ENCODE measurements around the gene GLT8D1.

GLT8D1 gene

GRCh38 chr3:52721730-52722008 is 16.1 kb upstream of the GLT8D1 start:
- peaks cover 11% of the 10 kb centered on the region for H3K36me3 Mint-ChIP-seq (ENCODE audit: low read depth)
- ATAC-seq, result peak; percentile 46
- DNase-seq, result no peak
- peak overlapping the region; percentile 40 for H3K27ac Mint-ChIP-seq
- peaks cover 28% of the 10 kb centered on the region for H3K4me1 Mint-ChIP-seq
- H3K4me3 Mint-ChIP-seq, result no peak overlapping the region
- H3K9me3 Mint-ChIP-seq, result no peaks in the 10 kb centered on the region
- no peaks in the 10 kb centered on the region for H3K27me3 Mint-ChIP-seq

- H3K27me3 Mint-ChIP-seq, result no peaks in the 10 kb centered on the region
- DNase-seq, result no peak
- H3K9me3 Mint-ChIP-seq, result no peaks in the 10 kb centered on the region
- peak overlapping the region; percentile 40 for H3K27ac Mint-ChIP-seq
- H3K4me3 Mint-ChIP-seq, result peak overlapping the region; percentile 9
- peaks cover 11% of the 10 kb centered on the region for H3K36me3 Mint-ChIP-seq (ENCODE audit: low read depth)
- peak; percentile 28 for ATAC-seq
- H3K4me1 Mint-ChIP-seq, result peaks cover 28% of the 10 kb centered on the region
Measured at GRCh38 chr3:52721002-52721729, 15.6 kb upstream of the GLT8D1 start.

GRCh38 chr3:52719618-52720017 is 14.0 kb upstream of the GLT8D1 start:
- no peak for DNase-seq
- Mint-ChIP-seq H3K27me3 (no peaks in the 10 kb centered on the region), H3K36me3 (ENCODE audit: low read depth) (peaks cover 11% of the 10 kb centered on the region), H3K27ac (no peak overlapping the region), H3K4me1 (peaks cover 28% of the 10 kb centered on the region), H3K9me3 (no peaks in the 10 kb centered on the region), H3K4me3 (no peak overlapping the region)
- no peak for ATAC-seq

DNA sequence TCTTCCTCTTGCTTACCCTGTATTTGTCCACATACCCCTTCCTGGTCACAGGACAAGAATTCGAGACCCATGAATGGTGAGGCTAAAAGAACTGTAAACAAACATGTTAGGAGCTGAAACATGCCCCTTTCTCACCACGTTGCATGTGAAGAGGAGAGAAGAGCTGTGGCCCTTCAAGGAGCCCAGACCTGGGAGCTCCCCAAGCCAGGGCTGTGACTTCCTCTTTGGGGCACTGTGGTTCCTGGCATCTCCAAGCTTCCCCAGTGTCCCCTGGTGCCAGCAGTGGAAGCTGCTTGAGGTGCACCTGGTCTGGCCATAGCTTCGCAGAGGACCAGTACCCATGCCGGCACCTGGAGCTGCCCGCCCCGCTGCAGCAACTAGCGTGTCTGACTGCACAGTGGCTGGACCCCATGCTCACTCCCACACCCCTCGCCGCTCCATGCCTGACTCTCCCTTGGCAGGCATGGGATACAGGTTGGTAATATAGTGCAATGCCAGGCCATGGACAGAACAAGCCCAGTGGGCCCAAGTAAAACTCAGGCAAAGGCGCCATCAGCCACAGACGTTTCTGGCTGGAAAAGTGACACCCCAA is 10.2 kb upstream of the GLT8D1 start:
- H3K9me3 Mint-ChIP-seq, result no peaks in the 10 kb centered on the region
- peaks cover 10% of the 10 kb centered on the region for H3K4me1 Mint-ChIP-seq
- ATAC-seq (no peak), DNase-seq (no peak)
- no peaks in the 10 kb centered on the region for H3K27me3 Mint-ChIP-seq
- H3K4me3 Mint-ChIP-seq, result no peak overlapping the region
- H3K27ac Mint-ChIP-seq, result no peak overlapping the region
- peaks cover 17% of the 10 kb centered on the region for H3K36me3 Mint-ChIP-seq (ENCODE audit: low read depth)

DNA sequence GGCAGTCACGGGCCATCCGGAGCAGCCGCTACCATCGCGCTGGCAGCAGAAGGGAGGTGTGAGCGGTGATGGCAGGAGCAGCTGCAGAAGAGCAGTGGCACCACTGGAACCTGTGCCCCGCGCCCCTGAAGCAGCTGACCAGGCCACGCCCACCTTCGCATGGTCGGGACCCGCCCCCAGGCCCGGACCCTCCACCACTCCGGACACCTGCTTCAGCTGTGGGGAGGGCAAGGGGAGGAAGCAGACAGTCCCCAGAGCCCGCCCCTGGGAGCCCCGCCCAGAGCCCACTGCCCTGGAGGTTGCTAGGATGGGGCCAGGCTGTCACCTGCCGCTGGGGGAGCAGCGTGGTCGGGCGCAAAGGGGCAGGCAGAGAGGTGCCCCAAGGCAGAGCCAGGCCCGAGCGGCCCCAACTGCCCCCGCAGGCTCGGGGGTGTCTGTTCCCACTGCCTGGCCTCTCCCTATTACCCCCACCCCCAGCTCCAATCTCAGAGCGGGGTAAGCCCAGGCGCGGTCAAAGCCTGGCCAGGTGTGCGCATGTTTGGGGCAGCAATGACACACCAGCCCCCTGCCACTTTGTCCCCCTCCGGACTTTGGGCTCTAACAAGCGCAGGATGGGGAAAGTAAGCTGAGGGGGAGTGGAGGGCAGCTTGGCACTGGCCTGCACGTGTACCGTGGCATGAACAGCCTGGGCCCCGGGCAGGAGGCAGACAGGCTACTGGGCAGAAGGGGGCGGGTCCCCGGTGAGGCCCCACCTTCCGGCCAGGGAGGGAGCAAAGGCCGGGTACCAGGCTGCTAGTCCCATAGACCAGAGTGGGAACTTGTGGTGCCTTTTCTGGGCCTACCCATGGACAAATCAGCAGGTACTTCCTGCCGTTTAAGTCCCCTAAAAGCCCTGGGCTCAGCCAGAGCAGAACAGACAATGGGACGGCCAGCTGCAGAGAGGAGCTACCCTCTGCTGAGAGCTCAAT is 9.0 kb upstream of the GLT8D1 start:
- Mint-ChIP-seq H3K4me3 (no peak overlapping the region), H3K27me3 (no peaks in the 10 kb centered on the region), H3K4me1 (peaks cover 2% of the 10 kb centered on the region), H3K36me3 (ENCODE audit: low read depth) (peaks cover 18% of the 10 kb centered on the region), H3K9me3 (no peaks in the 10 kb centered on the region), H3K27ac (no peak overlapping the region)
- DNase-seq, result no peak
- no peak for ATAC-seq

- no peak overlapping the region for H3K4me3 Mint-ChIP-seq
- no peaks in the 10 kb centered on the region for H3K27me3 Mint-ChIP-seq
- ATAC-seq (no peak), DNase-seq (no peak)
- no peaks in the 10 kb centered on the region for H3K9me3 Mint-ChIP-seq
- H3K36me3 Mint-ChIP-seq (ENCODE audit: low read depth), result peaks cover 22% of the 10 kb centered on the region
- H3K4me1 Mint-ChIP-seq, result peaks cover 13% of the 10 kb centered on the region
- H3K27ac Mint-ChIP-seq, result no peak overlapping the region
Measured at GRCh38 chr3:52712291-52713212, 7.0 kb upstream of the GLT8D1 start.

GRCh38 chr3:52710512-52710911 is 4.9 kb upstream of the GLT8D1 start:
- Mint-ChIP-seq H3K27me3 (no peaks in the 10 kb centered on the region), H3K4me3 (no peak overlapping the region), H3K27ac (no peak overlapping the region), H3K4me1 (peaks cover 20% of the 10 kb centered on the region), H3K9me3 (no peaks in the 10 kb centered on the region), H3K36me3 (ENCODE audit: low read depth) (peaks cover 25% of the 10 kb centered on the region)
- DNase-seq (no peak), ATAC-seq (no peak)

GRCh38 chr3:52707585-52707984 is 2.0 kb upstream of the GLT8D1 start:
- ATAC-seq, result no peak
- H3K36me3 Mint-ChIP-seq (ENCODE audit: low read depth), result peaks cover 23% of the 10 kb centered on the region
- H3K9me3 Mint-ChIP-seq, result no peaks in the 10 kb centered on the region
- H3K27me3 Mint-ChIP-seq, result no peaks in the 10 kb centered on the region
- peak overlapping the region; percentile 68 for H3K27ac Mint-ChIP-seq
- peak overlapping the region; percentile 94 for H3K4me3 Mint-ChIP-seq
- H3K4me1 Mint-ChIP-seq, result peaks cover 37% of the 10 kb centered on the region
- no peak for DNase-seq

DNA sequence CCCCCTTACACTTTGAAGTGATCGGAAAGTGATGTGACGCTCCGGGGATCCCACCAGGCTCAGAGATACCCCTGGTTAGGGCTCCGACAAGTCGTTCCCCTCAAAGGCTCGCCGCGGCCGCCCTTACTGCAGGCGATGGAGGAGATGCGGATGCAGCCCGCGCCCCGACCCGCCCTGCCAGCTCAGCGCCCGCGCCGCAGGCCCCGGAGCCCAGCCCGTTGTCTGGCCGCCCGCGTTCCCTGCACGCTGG is 228 bp downstream of the GLT8D1 start:
- Mint-ChIP-seq H3K27me3 (no peaks in the 10 kb centered on the region), H3K36me3 (ENCODE audit: low read depth) (peaks cover 19% of the 10 kb centered on the region), H3K4me3 (peak overlapping the region; percentile 94), H3K27ac (peak overlapping the region; percentile 90), H3K9me3 (no peaks in the 10 kb centered on the region), H3K4me1 (peaks cover 37% of the 10 kb centered on the region)
- ATAC-seq (no peak), DNase-seq (no peak)

DNA sequence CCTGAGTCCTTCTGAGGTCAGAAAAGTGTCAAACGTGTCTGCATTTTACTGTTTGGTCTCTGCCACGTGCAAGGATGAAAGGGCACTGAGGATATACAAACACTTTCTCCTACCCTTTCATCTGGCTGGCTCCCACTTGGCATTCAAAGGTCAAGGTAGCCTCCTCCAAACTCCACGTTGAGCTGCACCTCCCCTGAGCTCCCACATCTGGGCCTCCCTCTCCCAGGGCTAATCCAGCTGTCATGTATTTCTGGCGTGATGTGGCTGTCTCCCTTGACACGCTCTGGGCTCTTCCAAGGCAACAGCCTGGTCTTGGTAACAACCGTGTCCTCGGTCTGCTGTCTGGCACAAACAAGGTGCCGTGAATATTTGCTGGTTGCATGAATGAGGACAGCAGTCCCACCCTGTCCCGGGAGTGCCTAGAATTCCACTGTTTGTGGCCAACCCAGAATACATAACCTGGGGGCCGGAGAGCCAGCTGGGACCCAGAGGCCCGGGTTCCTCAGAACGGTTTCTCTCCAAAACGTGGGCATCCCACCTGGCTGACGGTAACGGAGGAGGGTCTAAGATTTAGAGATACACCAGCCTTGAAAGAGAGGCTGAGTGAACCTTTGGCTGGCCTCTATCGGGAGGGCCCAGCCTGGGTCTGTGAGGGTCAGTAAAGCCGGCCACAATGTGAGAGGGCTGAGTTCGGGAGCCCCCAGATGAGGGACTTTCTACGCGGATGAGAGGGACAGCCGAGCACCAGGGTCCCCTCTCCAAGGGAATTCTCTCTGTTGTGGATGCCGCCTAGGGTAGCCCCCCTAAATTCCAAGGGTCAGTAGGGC is 767 bp downstream of the GLT8D1 start:
- ATAC-seq (peak; percentile 27), DNase-seq (peak; percentile 39)
- Mint-ChIP-seq H3K4me1 (peaks cover 37% of the 10 kb centered on the region), H3K36me3 (ENCODE audit: low read depth) (peaks cover 23% of the 10 kb centered on the region), H3K4me3 (peak overlapping the region; percentile 94), H3K27me3 (no peaks in the 10 kb centered on the region), H3K27ac (peak overlapping the region; percentile 90), H3K9me3 (no peaks in the 10 kb centered on the region)

GRCh38 chr3:52703341-52703740 is 2.2 kb downstream of the GLT8D1 start:
- Mint-ChIP-seq H3K4me3 (peak overlapping the region; percentile 94), H3K27ac (no peak overlapping the region), H3K9me3 (no peaks in the 10 kb centered on the region), H3K4me1 (peaks cover 32% of the 10 kb centered on the region), H3K27me3 (no peaks in the 10 kb centered on the region), H3K36me3 (ENCODE audit: low read depth) (peaks cover 16% of the 10 kb centered on the region)
- ATAC-seq, result no peak
- DNase-seq, result no peak

DNA sequence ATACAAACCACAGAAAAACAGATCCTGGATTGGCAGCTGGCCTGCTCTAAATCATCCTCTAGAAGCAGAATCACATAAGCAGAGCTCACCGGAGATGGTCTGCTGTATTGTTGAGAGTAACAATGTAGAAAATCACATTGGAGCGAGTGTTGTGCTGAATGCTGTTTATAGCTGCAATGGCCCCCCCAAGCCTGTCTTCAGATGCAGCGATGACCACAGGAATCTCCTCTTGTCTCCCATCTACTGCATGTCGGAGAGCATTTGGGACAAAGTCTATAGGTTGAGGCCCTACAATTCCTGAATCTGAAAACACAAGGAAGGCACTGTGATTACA is 8.0 kb downstream of the GLT8D1 start:
- DNase-seq, result no peak
- Mint-ChIP-seq H3K9me3 (no peaks in the 10 kb centered on the region), H3K4me3 (no peak overlapping the region), H3K27ac (peak overlapping the region; percentile 49), H3K27me3 (no peaks in the 10 kb centered on the region), H3K36me3 (ENCODE audit: low read depth) (peaks cover 49% of the 10 kb centered on the region), H3K4me1 (peaks cover 29% of the 10 kb centered on the region)
- no peak for ATAC-seq

DNA sequence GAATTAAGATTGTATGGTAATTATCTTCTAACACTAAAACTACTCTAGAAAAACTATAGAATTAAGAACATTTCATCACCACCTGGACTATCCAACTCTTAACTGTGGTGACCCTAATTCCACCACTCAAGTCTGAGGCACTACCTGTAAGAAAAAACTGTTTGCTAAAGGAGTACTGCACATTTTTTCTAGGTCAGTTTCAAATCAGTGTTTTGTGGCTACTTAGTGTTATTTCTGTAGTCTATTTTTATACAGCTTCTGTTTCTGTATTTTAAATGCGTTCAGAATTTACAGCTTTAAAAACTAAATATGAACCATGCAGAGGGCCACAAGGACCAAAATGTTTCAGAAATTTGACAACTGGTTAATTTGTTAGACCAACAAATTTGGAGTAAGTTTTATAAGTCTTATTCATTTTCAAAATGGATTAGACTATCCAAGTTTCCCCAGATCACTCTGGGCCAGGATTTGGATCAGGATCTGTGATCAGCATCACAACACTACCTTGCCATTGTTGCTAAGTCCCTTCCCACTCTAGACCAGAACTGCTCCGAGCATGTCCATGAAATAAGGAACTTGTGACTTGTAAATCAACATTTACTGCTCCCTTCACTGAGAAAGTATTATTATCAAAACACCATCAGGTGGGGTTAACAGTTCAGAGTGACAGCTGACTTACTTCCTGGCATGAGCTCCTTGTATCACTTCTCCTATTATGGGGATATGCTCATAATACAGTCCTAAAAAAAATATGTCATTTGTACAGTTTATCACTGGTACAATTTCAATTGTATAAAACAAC is 8.6 kb downstream of the GLT8D1 start:
- peaks cover 54% of the 10 kb centered on the region for H3K36me3 Mint-ChIP-seq (ENCODE audit: low read depth)
- peaks cover 29% of the 10 kb centered on the region for H3K4me1 Mint-ChIP-seq
- no peaks in the 10 kb centered on the region for H3K27me3 Mint-ChIP-seq
- no peak overlapping the region for H3K4me3 Mint-ChIP-seq
- no peaks in the 10 kb centered on the region for H3K9me3 Mint-ChIP-seq
- DNase-seq, result no peak
- peak overlapping the region; percentile 49 for H3K27ac Mint-ChIP-seq
- ATAC-seq, result no peak

All from activated naive CD8-positive, alpha-beta T cell treated with anti-CD3 and anti-CD28 coated beads, Interleukin-2, amount 50 U/mL, for 24 hours (primary cell).